GM12878 (cell line): ENCODE data around the gene TMPRSS6. TPM values are rescaled to one million over a fixed set of nuclear protein-coding genes. Genes with fewer than 3 reads are reported as not detected.

Experiments used
- ATAC-seq: fragments of 200-7000 bp; cut with Tn5 transposase; 3 replicates; pipeline ENCODE4 v1.9.1; 2020; ENCODE audit warnings: mild to moderate bottlenecking, moderate library complexity
- BruUV-seq: library from RNA; stranded (reverse); fragments of 400-500 nt; replicated peaks from 2 replicates; lab custom pipeline; 2021; lab: Mats Ljungman, UMichigan
- CTCF ChIA-PET: fragments of 300-600 bp; sonication (Branson Sonifier 250); formaldehyde crosslinking; extraction: SDS; loops from one replicate; lab custom pipeline; 2021; ENCODE audit warnings: inconsistent platforms; lab: Yijun Ruan, JAX
- POLR2A ChIA-PET: fragments of 350-600 bp; formaldehyde crosslinking; extraction: SDS; loops from one replicate; lab custom pipeline; 2021; ENCODE audit warnings: inconsistent platforms; lab: Charles Lee
- RAD21 ChIA-PET: fragments of 300-600 bp; sonication (Branson Sonifier 250); formaldehyde crosslinking; loops from one replicate; lab custom pipeline; 2023; ENCODE audit warnings: antibody characterized with exemption; ENCODE audit not compliant: unreplicated experiment; lab: Charles Lee
- SMC1A ChIA-PET: fragments of 300-600 bp; sonication (Branson Sonifier 250); formaldehyde crosslinking; loops from one replicate; lab custom pipeline; 2023; ENCODE audit not compliant: unreplicated experiment, uncharacterized antibody; lab: Charles Lee
- DNase-seq: peaks from one replicate; pipeline ENCODE4 v3.0.0-alpha.2; 2011; ENCODE audit warnings: low read depth, low spot score
- FAIRE-seq: peaks from 3 replicates; lab custom pipeline; 2011; peaks lifted over from hg19 to GRCh38; lab: Jason Lieb, UNC
- H2AFZ ChIP-seq: 2 replicates; pipeline ENCODE4 v1.6.0; 2011; ENCODE audit warnings: low read depth, low read length, control low read depth; ENCODE audit not compliant: control insufficient read depth
- H3K27ac ChIP-seq: 2 replicates; pipeline ENCODE4 v1.5.1; 2011; ENCODE audit warnings: control low read depth; ENCODE audit not compliant: control insufficient read depth, insufficient read depth
- H3K27me3 ChIP-seq, 2 experiments: replicated peaks in 1 of 2; 2 replicates each; pipeline versions ENCODE4 v1.6.0 to v1.6.1; 2011; ENCODE audit warnings: low read length in 1 of 2; ENCODE audit not compliant: control insufficient read depth in 2 of 2, insufficient read depth in 2 of 2
- H3K36me3 ChIP-seq, 2 experiments: 2 replicates each; pipeline ENCODE4 v1.5.1; 2011; ENCODE audit warnings: low read length in 1 of 2; ENCODE audit not compliant: control insufficient read depth in 2 of 2, insufficient read depth in 2 of 2
- H3K4me1 ChIP-seq: 2 replicates; pipeline ENCODE4 v1.6.1; 2011; ENCODE audit warnings: mild to moderate bottlenecking, low read length, moderate library complexity, mixed read lengths; ENCODE audit not compliant: control insufficient read depth, insufficient read depth
- H3K4me2 ChIP-seq: 2 replicates; pipeline ENCODE4 v1.6.0; 2011; ENCODE audit warnings: control low read depth; ENCODE audit not compliant: control insufficient read depth, insufficient read depth
- H3K4me3 ChIP-seq: fragments of 200-600 bp; sonication (generic); 2 replicates; pipeline ENCODE4 v1.5.1; 2016
- H3K79me2 ChIP-seq: 2 replicates; pipeline ENCODE4 v1.6.0; 2011; ENCODE audit warnings: low read length; ENCODE audit not compliant: control insufficient read depth, insufficient read depth
- H3K9ac ChIP-seq: 2 replicates; pipeline ENCODE4 v1.8.0; 2011; ENCODE audit warnings: low read length, control low read depth, mixed read lengths; ENCODE audit not compliant: control insufficient read depth, insufficient read depth
- H3K9me3 ChIP-seq: replicated peaks from 3 replicates; pipeline ENCODE4 v1.5.1; 2011; ENCODE audit warnings: mild to moderate bottlenecking, low read length; ENCODE audit not compliant: control insufficient read depth, insufficient read depth
- H4K20me1 ChIP-seq: 2 replicates; pipeline ENCODE4 v1.6.0; 2011; ENCODE audit not compliant: control insufficient read depth, insufficient read depth
- CUX1 ChIP-seq: IDR thresholded peaks from 2 replicates; pipeline ENCODE4 v1.6.1; 2012; ENCODE audit warnings: improper control_type of control experiment, low read depth, low read length; ENCODE audit not compliant: insufficient replicate concordance
- NR2C2 ChIP-seq: IDR thresholded peaks from 2 replicates; pipeline ENCODE4 v1.6.1; 2011; ENCODE audit warnings: borderline replicate concordance, low read depth; ENCODE audit not compliant: control insufficient read depth, insufficient read length
- POLR2A ChIP-seq: IDR thresholded peaks from 2 replicates; pipeline ENCODE4 v1.6.1; 2011; ENCODE audit warnings: low read depth, mild to moderate bottlenecking, low read length
- POLR2AphosphoS2 ChIP-seq: IDR thresholded peaks from 2 replicates; pipeline ENCODE4 v1.6.1; 2011; ENCODE audit warnings: low read depth, mild to moderate bottlenecking, low read length, improper control_type of control experiment, moderate library complexity
- RCOR1 ChIP-seq: conservative IDR thresholded peaks from 2 replicates; pipeline ENCODE4 v1.6.1; 2012; ENCODE audit warnings: low read depth, low read length, improper control_type of control experiment
- STAT1 ChIP-seq: fragments of 450-650 bp; conservative IDR thresholded peaks from 2 replicates; pipeline ENCODE4 v1.6.1; 2014; ENCODE audit warnings: antibody characterized with exemption, mild to moderate bottlenecking
- WGBS: methylation state at CpG from one replicate; pipeline ENCODE4 v1.1.6; 2016; ENCODE audit warnings: low lambda C conversion rate; ENCODE audit not compliant: insufficient replicate concordance, insufficient coverage; ENCODE audit errors: missing lambda C conversion rate; 5-methylcytosine and 5-hydroxymethylcytosine counted together
- in situ Hi-C: fragments of 300-500 bp; cut with MboI; formaldehyde crosslinking; loops from 9 replicates; pipeline ENCODE4 v1.14.3; 2018; ENCODE audit warnings: mixed read lengths
- intact Hi-C: fragments of 100-400 bp; cut with micrococcal nuclease; formaldehyde crosslinking; loops from one replicate; pipeline ENCODE4 v1.14.2; 2022; ENCODE audit not compliant: unreplicated experiment
- polyA plus RNA-seq, 11 experiments: library from polyadenylated mRNA; depleted of rRNA in 4 of 11; unstranded in 6 of 11; stranded (reverse) in 5 of 11; fragments of >200 nt; fragmentation: Nextera tagmentation in 4 of 11; fragmentation: Illumina TruSeq in 1 of 11; extraction: Ambion mirVana in 4 of 11; extraction: Trizol in 1 of 11; gene quantifications; 1 replicate in 1 of 11; 2 replicates in 10 of 11; pipeline versions ENCODE4 v1.2.1 to v1.2.3, GENCODE V29; 2011 to 2016; ENCODE audit warnings: inconsistent platforms in 2 of 11, missing spikeins in 2 of 11, low read depth in 1 of 11
- total RNA-seq, 4 experiments: library from RNA; depleted of rRNA in 3 of 4; stranded (reverse); fragments of >200 nt in 3 of 4; fragmentation: Illumina TruSeq in 1 of 4; extraction: Trizol in 1 of 4; gene quantifications; 2 replicates each; pipeline versions ENCODE4 v1.2.1 to v1.2.3, GENCODE V29; 2013 to 2021
- TF ChIP-seq, protein P1 (sequence below): IDR thresholded peaks from 2 replicates; pipeline ENCODE4 v1.6.1; 2011; ENCODE audit warnings: borderline replicate concordance, low read depth, mild to moderate bottlenecking, moderate library complexity, low read length; ENCODE audit not compliant: insufficient read depth, poor library complexity, severe bottlenecking

The TMPRSS6 gene
- total and polyA plus RNA-seq, 10 of the 15 experiments (the other 5 are each of a cell fraction or from before 2014, with no cell fraction given): 0.06 to 0.69 (median 0.19) TPM; not detected in 6

DNA sequence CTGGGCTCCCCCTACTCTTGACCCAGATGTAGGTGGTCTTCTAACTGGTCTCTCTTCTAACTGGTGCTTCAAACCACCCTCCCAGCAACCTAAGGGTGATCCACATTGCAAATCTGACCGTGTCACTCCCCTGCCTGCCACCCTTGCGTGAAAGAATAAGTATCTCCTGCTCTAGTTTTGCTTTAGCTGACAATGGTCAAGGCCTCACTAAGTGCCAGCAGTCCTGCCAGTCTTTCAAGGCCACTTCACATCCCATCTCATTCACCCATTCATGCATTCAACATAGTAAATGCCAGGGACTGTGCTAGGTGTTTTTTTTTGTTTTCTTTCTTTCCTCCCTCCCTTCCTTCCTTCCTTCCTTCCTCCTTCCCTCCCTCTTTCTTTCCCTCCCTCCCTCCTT lies 60.3 kb downstream of the TMPRSS6 start:
- POLR2A ChIA-PET: interaction anchor here (0.7 kb wide), 1 partner anchor 115 kb away, joined by 5 read pairs; no protein-coding TSS in a partner anchor
- H3K9me3 ChIP-seq: no peaks in the 10 kb centered on the region
- DNase-seq (no peak), FAIRE-seq (no peak), ATAC-seq (no peak)
- SMC1A ChIA-PET: no interaction called here
- H3K36me3 ChIP-seq: no peaks in the 10 kb centered on the region
- H3K4me1 ChIP-seq: peaks cover 10% of the 10 kb centered on the region
- RAD21 ChIA-PET: no interaction called here
- no peak overlapping the region for H3K4me2 ChIP-seq
- CTCF ChIA-PET: no interaction called here
- no peak overlapping the region for H3K27ac ChIP-seq
- in situ Hi-C loops: no loop called here
- BruUV-seq: no TSS peak
- H3K4me3 ChIP-seq: no peak overlapping the region
- intact Hi-C loops: loop anchor here (10.0 kb wide), 1 partner anchor 194 kb away; no protein-coding TSS in a partner anchor
- H3K9ac ChIP-seq: no peak overlapping the region
- H3K79me2 ChIP-seq: no peaks in the 10 kb centered on the region
- no peak overlapping the region for H2AFZ ChIP-seq
- 55% methylated on average over 2 of the region's 2 CpGs for WGBS
- H4K20me1 ChIP-seq: no peaks in the 10 kb centered on the region
- no peaks in the 10 kb centered on the region for H3K27me3 ChIP-seq
- TF ChIP-seq STAT1: no peak
- TF ChIP-seq RCOR1: no peak
- TF ChIP-seq, all 136 proteins: peak for 0

GRCh38 chr22:37048133-37048532 lies 61.4 kb downstream of the TMPRSS6 start:
- no peaks in the 10 kb centered on the region for H3K79me2 ChIP-seq
- intact Hi-C loops (loop anchor here (10.0 kb wide), 1 partner anchor 193 kb away; no protein-coding TSS in a partner anchor), in situ Hi-C loops (no loop called here)
- H3K9ac ChIP-seq: no peak overlapping the region
- POLR2A ChIA-PET: no interaction called here
- SMC1A ChIA-PET: interaction anchor here (0.6 to 1.4 kb wide), 3 partner anchors 151 to 845 kb away, joined by 3 read pairs; no protein-coding TSS in a partner anchor
- no peak overlapping the region for H2AFZ ChIP-seq
- H3K4me2 ChIP-seq: no peak overlapping the region
- H3K27me3 ChIP-seq: no peaks in the 10 kb centered on the region; a peak in 1 of 4 replicates
- no peak overlapping the region for H3K4me3 ChIP-seq
- H3K36me3 ChIP-seq: no peaks in the 10 kb centered on the region
- no peaks in the 10 kb centered on the region for H3K9me3 ChIP-seq
- CTCF ChIA-PET: interaction anchor here (1.1 kb wide), 1 partner anchor 149 kb away, joined by 4 read pairs; no protein-coding TSS in a partner anchor
- BruUV-seq: no TSS peak
- ATAC-seq: no peak
- H3K27ac ChIP-seq: no peak overlapping the region
- H3K4me1 ChIP-seq: peaks cover 10% of the 10 kb centered on the region
- no peak for FAIRE-seq
- RAD21 ChIA-PET: interaction anchor here (0.7 kb wide), 1 partner anchor 78 kb away, joined by 3 read pairs; no protein-coding TSS in a partner anchor
- 27% methylated on average over 5 of the region's 6 CpGs for WGBS
- H4K20me1 ChIP-seq: no peaks in the 10 kb centered on the region
- DNase-seq: no peak
- TF ChIP-seq POLR2AphosphoS2: no peak
- no peak for TF ChIP-seq POLR2A
- TF ChIP-seq, protein P1, sequence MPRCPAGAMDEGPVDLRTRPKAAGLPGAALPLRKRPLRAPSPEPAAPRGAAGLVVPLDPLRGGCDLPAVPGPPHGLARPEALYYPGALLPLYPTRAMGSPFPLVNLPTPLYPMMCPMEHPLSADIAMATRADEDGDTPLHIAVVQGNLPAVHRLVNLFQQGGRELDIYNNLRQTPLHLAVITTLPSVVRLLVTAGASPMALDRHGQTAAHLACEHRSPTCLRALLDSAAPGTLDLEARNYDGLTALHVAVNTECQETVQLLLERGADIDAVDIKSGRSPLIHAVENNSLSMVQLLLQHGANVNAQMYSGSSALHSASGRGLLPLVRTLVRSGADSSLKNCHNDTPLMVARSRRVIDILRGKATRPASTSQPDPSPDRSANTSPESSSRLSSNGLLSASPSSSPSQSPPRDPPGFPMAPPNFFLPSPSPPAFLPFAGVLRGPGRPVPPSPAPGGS: no peak
- no peak for TF ChIP-seq NR2C2
- no peak for TF ChIP-seq CUX1
